ENCODE results near the gene CES4A.

GRCh38 chr16:67024384-67025209, 36.2 kb downstream of the CES4A start:
- no peak for TF ChIP-seq CTCF (IDR thresholded peaks at IDR 0.05; ENCODE audit: low read length)
- no peak for TF ChIP-seq EZH2 (IDR thresholded peaks at IDR 0.05; ENCODE audit: borderline replicate concordance, low read length)
